ENCODE results near the gene TBPL1. TPM values are rescaled to one million over a fixed set of nuclear protein-coding genes. Genes with fewer than 3 reads are reported as not detected.

TBPL1 gene
- polyA plus RNA-seq, 1 experiment, result 71.2 TPM

DNA sequence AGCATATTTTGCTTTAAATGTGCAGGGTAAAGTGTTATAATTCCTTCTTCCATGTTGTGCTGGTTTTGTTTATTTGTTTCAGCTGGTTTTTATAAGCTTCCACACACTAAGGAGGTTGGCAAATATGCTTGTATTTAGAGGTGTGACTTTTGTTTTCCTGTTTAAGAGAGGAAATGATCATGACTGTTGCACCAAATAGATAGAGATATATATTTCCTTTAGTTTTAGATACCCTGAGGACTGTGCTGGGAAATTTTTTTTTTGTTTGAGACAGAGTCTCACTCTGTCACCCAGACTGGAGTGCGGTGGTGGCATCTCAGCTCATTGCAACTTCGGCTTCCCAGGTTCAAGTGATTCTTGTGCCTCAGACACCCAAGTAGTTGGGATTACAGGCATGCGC is 5.8 kb downstream of the TBPL1 start:
- CTCF ChIA-PET, result interaction anchor here (1.7 to 2.0 kb wide), 3 partner anchors 14 to 138 kb away, joined by 6 to 17 read pairs (median 13); no protein-coding TSS in a partner anchor
- Histone ChIP-seq H3K9me3 (ENCODE audit: control insufficient read depth, insufficient read depth, low read length) (no peaks in the 10 kb centered on the region), H3K27ac (ENCODE audit: low read depth, low read length) (no peak overlapping the region), H3K27me3 (ENCODE audit: control insufficient read depth, insufficient read depth, low read length) (no peaks in the 10 kb centered on the region), H3K4me3 (ENCODE audit: low read depth, low read length) (no peak overlapping the region)
- TF ChIP-seq CTCF (IDR thresholded peaks at IDR 0.05; ENCODE audit: low read depth, low read length), result no peak
- POLR2A ChIA-PET, result interaction anchor here (0.6 kb wide), 1 partner anchor 12 kb away, joined by 3 read pairs; no protein-coding TSS in a partner anchor
- no peak for DNase-seq (ENCODE audit: low read depth, low spot score)

DNA sequence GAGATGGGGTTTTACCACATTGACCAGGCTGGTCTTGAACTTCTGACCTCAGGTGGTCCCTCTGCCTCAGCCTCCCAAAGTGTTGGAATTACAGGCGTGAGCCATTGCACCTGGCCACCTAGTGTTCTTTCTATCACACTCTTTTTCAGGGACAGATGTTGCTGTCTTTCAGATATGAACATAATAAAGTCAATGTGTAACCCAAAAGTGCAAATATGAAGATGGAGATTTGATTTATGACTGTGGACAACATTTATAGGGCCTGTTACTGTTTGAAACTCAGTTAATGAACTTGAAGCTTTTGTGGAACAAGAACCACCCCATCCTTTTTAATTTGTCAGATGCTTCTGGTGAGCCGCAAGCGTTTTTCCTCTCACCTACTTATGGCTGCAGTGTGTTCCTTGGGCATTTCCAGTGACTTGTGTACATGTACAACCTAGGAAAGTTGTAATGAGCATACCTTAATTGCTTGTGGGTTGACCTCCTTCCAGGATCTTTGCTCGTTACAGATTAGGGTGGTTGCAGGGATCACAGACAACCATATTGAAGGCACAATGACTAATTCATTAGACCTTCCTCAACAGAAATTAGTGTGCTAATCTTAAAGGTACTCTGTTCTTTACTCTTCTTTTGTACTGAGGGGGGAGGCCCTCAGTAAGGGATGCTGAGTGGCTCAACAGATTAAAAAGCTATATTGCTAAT is 6.8 kb downstream of the TBPL1 start:
- DNase-seq (ENCODE audit: low read depth, low spot score), result no peak
- Histone ChIP-seq H3K27ac (ENCODE audit: low read depth, low read length) (no peak overlapping the region), H3K9me3 (ENCODE audit: control insufficient read depth, insufficient read depth, low read length) (no peaks in the 10 kb centered on the region), H3K4me3 (ENCODE audit: low read depth, low read length) (no peak overlapping the region), H3K27me3 (ENCODE audit: control insufficient read depth, insufficient read depth, low read length) (no peaks in the 10 kb centered on the region)
- CTCF ChIA-PET, result interaction anchor here (0.6 to 3.7 kb wide), 4 partner anchors 13 to 185 kb away, joined by 3 to 23 read pairs (median 3); no protein-coding TSS in a partner anchor
- no peak for TF ChIP-seq CTCF (IDR thresholded peaks at IDR 0.05; ENCODE audit: low read depth, low read length)
- POLR2A ChIA-PET, result no interaction called here

DNA sequence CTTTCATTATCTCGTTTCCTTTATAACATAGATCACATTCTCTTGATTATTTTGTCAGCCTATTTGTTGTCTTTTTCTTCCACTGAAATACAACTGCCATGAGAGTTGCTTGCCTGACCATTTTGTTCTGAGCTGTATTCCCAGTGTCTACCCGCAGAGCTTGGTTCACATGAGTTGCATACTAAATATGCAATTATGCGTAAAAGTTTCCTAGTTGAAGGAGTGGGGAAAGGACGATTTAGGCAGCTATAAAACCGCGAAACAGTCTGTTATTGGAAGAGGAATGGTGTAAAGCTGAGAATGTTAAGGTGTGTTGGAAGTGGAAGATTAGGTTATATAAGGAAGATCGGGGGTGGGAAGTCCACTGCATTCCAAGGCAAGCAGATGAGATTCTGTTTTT is 8.8 kb downstream of the TBPL1 start:
- no peak for DNase-seq (ENCODE audit: low read depth, low spot score)
- TF ChIP-seq CTCF (IDR thresholded peaks at IDR 0.05; ENCODE audit: low read depth, low read length), result no peak
- Histone ChIP-seq H3K27me3 (ENCODE audit: control insufficient read depth, insufficient read depth, low read length) (no peaks in the 10 kb centered on the region), H3K4me3 (ENCODE audit: low read depth, low read length) (no peak overlapping the region), H3K9me3 (ENCODE audit: control insufficient read depth, insufficient read depth, low read length) (no peaks in the 10 kb centered on the region), H3K27ac (ENCODE audit: low read depth, low read length) (no peak overlapping the region)
- POLR2A ChIA-PET, result interaction anchor here (0.6 to 0.7 kb wide), 2 partner anchors 9 to 928 kb away, joined by 4 to 5 read pairs; partner anchors contain the start of gene TBPL1
- CTCF ChIA-PET, result interaction anchor here (0.7 to 3.7 kb wide), 4 partner anchors 11 to 135 kb away, joined by 6 to 23 read pairs (median 12); no protein-coding TSS in a partner anchor

- peak overlapping the region; percentile 58 for H3K27ac ChIP-seq (ENCODE audit: low read depth, low read length)
- H3K9me3 ChIP-seq (ENCODE audit: control insufficient read depth, insufficient read depth, low read length), result no peaks in the 10 kb centered on the region
- ChIA-PET CTCF (interaction anchor here (2.7 to 3.0 kb wide), 2 partner anchors 9 to 100 kb away, joined by 20 to 27 read pairs; no protein-coding TSS in a partner anchor), POLR2A (interaction anchor here (0.7 to 1.4 kb wide), 3 partner anchors 12 to 27 kb away, joined by 3 to 6 read pairs (median 3); no protein-coding TSS in a partner anchor)
- no peak for TF ChIP-seq CTCF (IDR thresholded peaks at IDR 0.05; ENCODE audit: low read depth, low read length)
- DNase-seq (ENCODE audit: low read depth, low spot score), result peak; percentile 80
- no peaks in the 10 kb centered on the region for H3K27me3 ChIP-seq (ENCODE audit: control insufficient read depth, insufficient read depth, low read length)
- no peak overlapping the region for H3K4me3 ChIP-seq (ENCODE audit: low read depth, low read length)
Observed at GRCh38 chr6:133964052-133964451, 11.0 kb downstream of the TBPL1 start.

DNA sequence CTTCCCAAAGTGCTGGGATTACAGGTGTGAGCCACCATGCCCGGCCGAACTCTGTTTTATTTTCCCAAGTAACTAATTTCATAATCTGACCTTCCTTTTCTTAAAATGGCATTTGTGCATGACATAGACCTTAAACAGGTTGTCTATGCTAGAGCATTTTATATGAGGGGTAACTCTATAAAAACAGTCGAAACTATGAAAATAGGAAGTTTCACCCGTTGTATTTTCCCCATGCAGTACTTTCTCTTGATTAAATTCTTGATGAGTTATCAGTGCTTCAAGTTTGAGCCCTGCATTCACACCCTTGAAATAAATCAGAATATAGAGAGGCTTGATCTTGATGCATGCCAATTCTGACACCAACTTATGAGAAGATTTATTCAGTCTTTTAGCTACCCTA is 11.7 kb downstream of the TBPL1 start:
- Histone ChIP-seq H3K27ac (ENCODE audit: low read depth, low read length) (no peak overlapping the region), H3K9me3 (ENCODE audit: control insufficient read depth, insufficient read depth, low read length) (no peaks in the 10 kb centered on the region), H3K27me3 (ENCODE audit: control insufficient read depth, insufficient read depth, low read length) (no peaks in the 10 kb centered on the region), H3K4me3 (ENCODE audit: low read depth, low read length) (no peak overlapping the region)
- no peak for DNase-seq (ENCODE audit: low read depth, low spot score)
- TF ChIP-seq CTCF (IDR thresholded peaks at IDR 0.05; ENCODE audit: low read depth, low read length), result no peak
- ChIA-PET POLR2A (interaction anchor here (0.8 to 1.4 kb wide), 2 partner anchors 13 to 26 kb away, joined by 3 read pairs; no protein-coding TSS in a partner anchor), CTCF (interaction anchor here (1.5 to 3.0 kb wide), 3 partner anchors 8 to 132 kb away, joined by 6 to 27 read pairs (median 20); no protein-coding TSS in a partner anchor)
